IMR-90 (cell line): ENCODE measurements around the gene VCL. TPM values are rescaled to one million over a fixed set of nuclear protein-coding genes. Genes with fewer than 3 reads are reported as not detected.

ENCODE experiments used
- ATAC-seq: fragments of 200-7000 bp; cut with Tn5 transposase; 2 replicates; pipeline ENCODE4 v1.9.1; 2020; ENCODE audit warnings: low read depth, mild to moderate bottlenecking, moderate library complexity
- BruUV-seq: library from RNA; stranded (reverse); fragments of 400-500 nt; replicated peaks from 2 replicates; lab custom pipeline; 2021; lab: Mats Ljungman, UMichigan
- CTCF ChIA-PET: fragments of 300-600 bp; formaldehyde crosslinking; extraction: SDS; loops from one replicate; lab custom pipeline; 2021; ENCODE audit warnings: antibody characterized with exemption; lab: Yijun Ruan, JAX
- POLR2A ChIA-PET: fragments of 300-600 bp; sonication (Branson Sonifier 250); formaldehyde crosslinking; loops from one replicate; lab custom pipeline; 2022; ENCODE audit warnings: antibody characterized with exemption; ENCODE audit not compliant: unreplicated experiment; lab: Charles Lee
- DNase-seq: peaks from one replicate; pipeline ENCODE4 v3.0.0; 2013
- H2AFZ ChIP-seq: replicated peaks from 2 replicates; pipeline ENCODE3; 2013; ENCODE audit warnings: low read length, mild to moderate bottlenecking; ENCODE audit not compliant: poor library complexity
- H2AK5ac ChIP-seq: 2 replicates; pipeline ENCODE4 v1.6.1; 2013; ENCODE audit warnings: low read depth, low read length, inconsistent platforms
- H2AK9ac ChIP-seq: replicated peaks from 2 replicates; pipeline ENCODE3; 2013; ENCODE audit warnings: mild to moderate bottlenecking, low read depth, low read length, moderate library complexity; ENCODE audit not compliant: poor library complexity
- H2BK120ac ChIP-seq: 2 replicates; pipeline ENCODE4 v1.6.1; 2013; ENCODE audit warnings: low read depth, low read length, inconsistent platforms
- H2BK15ac ChIP-seq: 3 replicates; pipeline ENCODE4 v1.6.1; 2013; ENCODE audit warnings: low read depth, low read length, inconsistent platforms
- H2BK20ac ChIP-seq: 2 replicates; pipeline ENCODE4 v1.6.1; 2013; ENCODE audit warnings: low read depth, mild to moderate bottlenecking, inconsistent platforms, low read length, moderate library complexity
- H2BK5ac ChIP-seq: 2 replicates; pipeline ENCODE4 v1.6.1; 2013; ENCODE audit warnings: mild to moderate bottlenecking, low read depth, low read length, inconsistent platforms; ENCODE audit not compliant: poor library complexity, severe bottlenecking
- H3K14ac ChIP-seq: replicated peaks from 2 replicates; pipeline ENCODE4 v1.6.1; 2013; ENCODE audit warnings: low read depth, low read length, inconsistent platforms
- H3K18ac ChIP-seq: 2 replicates; pipeline ENCODE4 v1.6.1; 2013; ENCODE audit warnings: low read depth, low read length, control low read depth
- H3K23ac ChIP-seq: 2 replicates; pipeline ENCODE4 v1.6.1; 2013; ENCODE audit warnings: low read depth, low read length, inconsistent platforms
- H3K27ac ChIP-seq: 2 replicates; pipeline ENCODE4 v1.5.1; 2013; ENCODE audit warnings: mild to moderate bottlenecking, control low read depth, low read length; ENCODE audit not compliant: insufficient read depth
- H3K27me3 ChIP-seq: 2 replicates; pipeline ENCODE4 v1.6.1; 2013; ENCODE audit warnings: low read length; ENCODE audit not compliant: control insufficient read depth, insufficient read depth
- H3K36me3 ChIP-seq: 2 replicates; pipeline ENCODE4 v1.6.1; 2013; ENCODE audit warnings: low read length, mixed read lengths; ENCODE audit not compliant: control insufficient read depth, insufficient read depth
- H3K4ac ChIP-seq: 2 replicates; pipeline ENCODE4 v1.6.1; 2013; ENCODE audit warnings: low read depth, low read length, inconsistent platforms
- H3K4me1 ChIP-seq: 2 replicates; pipeline ENCODE4 v1.6.1; 2013; ENCODE audit warnings: low read length, mixed read lengths; ENCODE audit not compliant: control insufficient read depth, insufficient read depth
- H3K4me2 ChIP-seq: 2 replicates; pipeline ENCODE4 v1.6.1; 2013; ENCODE audit warnings: low read depth, mild to moderate bottlenecking, control low read depth, low read length, moderate library complexity
- H3K4me3 ChIP-seq: 2 replicates; pipeline ENCODE4 v1.5.1; 2013; ENCODE audit warnings: low read depth, mild to moderate bottlenecking, control low read depth, low read length, moderate library complexity; ENCODE audit not compliant: insufficient read depth
- H3K56ac ChIP-seq: 2 replicates; pipeline ENCODE4 v1.6.1; 2013; ENCODE audit warnings: low read length, inconsistent platforms; ENCODE audit not compliant: insufficient read depth; ENCODE audit errors: extremely low read depth
- H3K79me1 ChIP-seq, 2 experiments: 2 replicates each; pipeline ENCODE4 v1.6.1; 2013; ENCODE audit warnings: low read length in 2 of 2, inconsistent platforms in 1 of 2, low read depth in 1 of 2
- H3K9ac ChIP-seq: 2 replicates; pipeline ENCODE4 v1.6.1; 2013; ENCODE audit warnings: low read depth, low read length, control low read depth
- H3K9me1 ChIP-seq: 2 replicates; pipeline ENCODE4 v1.6.1; 2013; ENCODE audit warnings: low read length, inconsistent platforms; ENCODE audit not compliant: insufficient read depth
- H3K9me3 ChIP-seq: 2 replicates; pipeline ENCODE4 v1.6.1; 2013; ENCODE audit warnings: low read length; ENCODE audit not compliant: control insufficient read depth, insufficient read depth
- H4K20me1 ChIP-seq: 2 replicates; pipeline ENCODE4 v1.6.1; 2013; ENCODE audit warnings: low read length, inconsistent platforms; ENCODE audit not compliant: insufficient read depth
- H4K5ac ChIP-seq: 2 replicates; pipeline ENCODE4 v1.6.1; 2013; ENCODE audit warnings: mild to moderate bottlenecking, low read depth, low read length, control low read depth
- H4K8ac ChIP-seq, 2 experiments: 2 replicates each; pipeline ENCODE4 v1.6.1; 2013; ENCODE audit warnings: low read depth in 2 of 2, low read length in 2 of 2, control low read depth in 1 of 2, inconsistent platforms in 1 of 2
- H4K91ac ChIP-seq: 2 replicates; pipeline ENCODE4 v1.6.1; 2013; ENCODE audit warnings: low read depth, low read length, inconsistent platforms; ENCODE audit not compliant: insufficient read depth
- BHLHE40 ChIP-seq: fragments of 150-350 bp; IDR thresholded peaks from 2 replicates; pipeline ENCODE4 v1.6.1; 2016; ENCODE audit warnings: mild to moderate bottlenecking, low read depth, low read length
- CEBPB ChIP-seq: IDR thresholded peaks from 2 replicates; pipeline ENCODE4 v1.6.1; 2012; ENCODE audit warnings: low read depth, low read length, improper control_type of control experiment
- CHD1 ChIP-seq: IDR thresholded peaks from 2 replicates; pipeline ENCODE4 v1.6.1; 2012; ENCODE audit warnings: low read depth, low read length, improper control_type of control experiment
- CTCF ChIP-seq: conservative IDR thresholded peaks from 2 replicates; pipeline ENCODE4 v1.5.1; 2012; ENCODE audit warnings: mild to moderate bottlenecking, low read depth, low read length, improper control_type of control experiment
- ELK1 ChIP-seq: fragments of 150-350 bp; IDR thresholded peaks from 2 replicates; pipeline ENCODE4 v1.6.1; 2016; ENCODE audit warnings: low read depth, mild to moderate bottlenecking, low read length, moderate library complexity, borderline replicate concordance
- FOS ChIP-seq: fragments of 150-350 bp; IDR thresholded peaks from 2 replicates; pipeline ENCODE4 v1.6.1; 2016; ENCODE audit warnings: low read depth, low read length
- MAFK ChIP-seq: IDR thresholded peaks from 2 replicates; pipeline ENCODE4 v1.6.1; 2012; ENCODE audit warnings: low read depth, low read length, improper control_type of control experiment
- NFE2L2 ChIP-seq: fragments of 150-350 bp; IDR thresholded peaks from 2 replicates; pipeline ENCODE4 v1.6.1; 2016; ENCODE audit warnings: low read depth, mild to moderate bottlenecking, low read length
- RAD21 ChIP-seq: IDR thresholded peaks from 2 replicates; pipeline ENCODE4 v1.6.1; 2012; ENCODE audit warnings: low read length, improper control_type of control experiment
- RCOR1 ChIP-seq: IDR thresholded peaks from 2 replicates; pipeline ENCODE4 v1.6.1; 2012; ENCODE audit warnings: mild to moderate bottlenecking, low read length, improper control_type of control experiment; ENCODE audit not compliant: insufficient replicate concordance
- RFX5 ChIP-seq: IDR thresholded peaks from 2 replicates; pipeline ENCODE4 v1.8.0; 2012; ENCODE audit warnings: low read depth, mild to moderate bottlenecking, low read length, moderate library complexity
- SMC3 ChIP-seq: fragments of 150-350 bp; IDR thresholded peaks from 2 replicates; pipeline ENCODE4 v1.6.1; 2016; ENCODE audit warnings: low read depth, mild to moderate bottlenecking, antibody characterized with exemption, low read length, moderate library complexity
- WGBS, 2 experiments: methylation state at CpG; one replicate each; pipeline versions ENCODE4 v1.1.5 to v1.1.7; 2013; ENCODE audit warnings: missing lambda C conversion rate in 2 of 2; ENCODE audit not compliant: insufficient read length in 1 of 2; ENCODE audit errors: extremely low coverage in 2 of 2; 5-methylcytosine and 5-hydroxymethylcytosine counted together
- dilution Hi-C: fragments of 300-500 bp; cut with HindIII; formaldehyde crosslinking; loops from one replicate; pipeline ENCODE4 v1.14.3; 2018; ENCODE audit warnings: low sequenced_read_pairs; ENCODE audit not compliant: unreplicated experiment
- in situ Hi-C: fragments of 300-500 bp; cut with MboI; formaldehyde crosslinking; loops from 3 replicates; pipeline ENCODE4 v1.14.3; 2019; ENCODE audit warnings: low sequenced_read_pairs, inconsistent platforms, mixed read lengths
- intact Hi-C: fragments of 100-400 bp; cut with micrococcal nuclease; formaldehyde crosslinking; loops from 2 replicates; pipeline ENCODE4 v1.10.0; 2022
- polyA plus RNA-seq, 3 experiments: library from polyadenylated mRNA; depleted of rRNA; stranded (reverse); fragments of >200 nt; gene quantifications; 2 replicates each; pipeline ENCODE4 v1.2.3, GENCODE V29; 2012; ENCODE audit warnings: low replicate concordance in 1 of 3
- total RNA-seq: library from RNA; depleted of rRNA; stranded (reverse); fragments of >200 nt; gene quantifications from 2 replicates; pipeline ENCODE4 v1.2.3, GENCODE V29; 2012

VCL gene
- total and polyA plus RNA-seq, 2 of the 4 experiments (the other 2 are of a cell fraction), result 227 to 283 TPM

- Histone ChIP-seq H3K9ac (no peak overlapping the region), H3K9me1 (no peaks in the 10 kb centered on the region), H3K4me2 (no peak overlapping the region), H4K20me1 (no peaks in the 10 kb centered on the region), H3K23ac (no peak overlapping the region), H3K27ac (no peak overlapping the region), H3K4me1 (no peaks in the 10 kb centered on the region), H3K79me1 (no peaks in the 10 kb centered on the region), H3K14ac (no peak overlapping the region), H2AFZ (no peak overlapping the region), H3K9me3 (peaks cover 2% of the 10 kb centered on the region; the same call in 1 of the 2 replicates), H3K27me3 (no peaks in the 10 kb centered on the region), H3K36me3 (no peaks in the 10 kb centered on the region), H2BK15ac (no peak overlapping the region), H2BK5ac (no peak overlapping the region), H4K91ac (no peak overlapping the region), H2AK5ac (no peak overlapping the region), H3K56ac (no peak overlapping the region), H4K8ac (no peak overlapping the region), H3K18ac (no peak overlapping the region), H2BK120ac (no peak overlapping the region), H3K4me3 (no peak overlapping the region), H4K5ac (no peak overlapping the region), H2AK9ac (no peak overlapping the region), H3K4ac (no peak overlapping the region), H2BK20ac (no peak overlapping the region)
- DNase-seq (no peak), ATAC-seq (no peak)
- WGBS, 2 experiments, result no CpG with 5 or more reads among the region's 5 CpGs
- CTCF ChIA-PET, result interaction anchor here (0.7 to 1.5 kb wide), 2 partner anchors 10 to 312 kb away, joined by 3 to 7 read pairs; no protein-coding TSS in a partner anchor
- in situ Hi-C loops (no loop called here), intact Hi-C loops (no loop called here), dilution Hi-C loops (no loop called here)
- no TSS peak for BruUV-seq
- POLR2A ChIA-PET, result interaction anchor here (0.6 kb wide), 1 partner anchor 1685 kb away, joined by 5 read pairs; no protein-coding TSS in a partner anchor
- TF ChIP-seq FOS (no peak), CEBPB (no peak), ELK1 (no peak), SMC3 (no peak), NFE2L2 (no peak), CTCF (no peak), BHLHE40 (no peak), RFX5 (no peak), RAD21 (no peak), CHD1 (no peak), MAFK (no peak), RCOR1 (no peak)
These were observed 23.5 kb upstream of the VCL start for GRCh38 chr10:73974309-73974946.
